IMR-90 (cell line): ENCODE data around the gene DACH1. TPM values are rescaled to one million over a fixed set of nuclear protein-coding genes. Genes with fewer than 3 reads are reported as not detected.

Experiments
- ATAC-seq: fragments of 200-7000 bp; cut with Tn5 transposase; 2 replicates; pipeline ENCODE4 v1.9.1; 2020; ENCODE audit warnings: low read depth, mild to moderate bottlenecking, moderate library complexity
- BruUV-seq: library from RNA; stranded (reverse); fragments of 400-500 nt; replicated peaks from 2 replicates; lab custom pipeline; 2021; lab: Mats Ljungman, UMichigan
- CTCF ChIA-PET: fragments of 300-600 bp; formaldehyde crosslinking; extraction: SDS; loops from one replicate; lab custom pipeline; 2021; ENCODE audit warnings: antibody characterized with exemption; lab: Yijun Ruan, JAX
- POLR2A ChIA-PET: fragments of 300-600 bp; sonication (Branson Sonifier 250); formaldehyde crosslinking; loops from one replicate; lab custom pipeline; 2022; ENCODE audit warnings: antibody characterized with exemption; ENCODE audit not compliant: unreplicated experiment; lab: Charles Lee
- DNase-seq: peaks from one replicate; pipeline ENCODE4 v3.0.0; 2013
- H2AFZ ChIP-seq: replicated peaks from 2 replicates; pipeline ENCODE3; 2013; ENCODE audit warnings: low read length, mild to moderate bottlenecking; ENCODE audit not compliant: poor library complexity
- H2AK5ac ChIP-seq: 2 replicates; pipeline ENCODE4 v1.6.1; 2013; ENCODE audit warnings: low read depth, low read length, inconsistent platforms
- H2AK9ac ChIP-seq: replicated peaks from 2 replicates; pipeline ENCODE3; 2013; ENCODE audit warnings: mild to moderate bottlenecking, low read depth, low read length, moderate library complexity; ENCODE audit not compliant: poor library complexity
- H2BK120ac ChIP-seq: 2 replicates; pipeline ENCODE4 v1.6.1; 2013; ENCODE audit warnings: low read depth, low read length, inconsistent platforms
- H2BK15ac ChIP-seq: 3 replicates; pipeline ENCODE4 v1.6.1; 2013; ENCODE audit warnings: low read depth, low read length, inconsistent platforms
- H2BK20ac ChIP-seq: 2 replicates; pipeline ENCODE4 v1.6.1; 2013; ENCODE audit warnings: low read depth, mild to moderate bottlenecking, inconsistent platforms, low read length, moderate library complexity
- H2BK5ac ChIP-seq: 2 replicates; pipeline ENCODE4 v1.6.1; 2013; ENCODE audit warnings: mild to moderate bottlenecking, low read depth, low read length, inconsistent platforms; ENCODE audit not compliant: poor library complexity, severe bottlenecking
- H3K14ac ChIP-seq: replicated peaks from 2 replicates; pipeline ENCODE4 v1.6.1; 2013; ENCODE audit warnings: low read depth, low read length, inconsistent platforms
- H3K18ac ChIP-seq: 2 replicates; pipeline ENCODE4 v1.6.1; 2013; ENCODE audit warnings: low read depth, low read length, control low read depth
- H3K23ac ChIP-seq: 2 replicates; pipeline ENCODE4 v1.6.1; 2013; ENCODE audit warnings: low read depth, low read length, inconsistent platforms
- H3K27ac ChIP-seq: 2 replicates; pipeline ENCODE4 v1.5.1; 2013; ENCODE audit warnings: mild to moderate bottlenecking, control low read depth, low read length; ENCODE audit not compliant: insufficient read depth
- H3K27me3 ChIP-seq: 2 replicates; pipeline ENCODE4 v1.6.1; 2013; ENCODE audit warnings: low read length; ENCODE audit not compliant: control insufficient read depth, insufficient read depth
- H3K36me3 ChIP-seq: 2 replicates; pipeline ENCODE4 v1.6.1; 2013; ENCODE audit warnings: low read length, mixed read lengths; ENCODE audit not compliant: control insufficient read depth, insufficient read depth
- H3K4ac ChIP-seq: 2 replicates; pipeline ENCODE4 v1.6.1; 2013; ENCODE audit warnings: low read depth, low read length, inconsistent platforms
- H3K4me1 ChIP-seq: 2 replicates; pipeline ENCODE4 v1.6.1; 2013; ENCODE audit warnings: low read length, mixed read lengths; ENCODE audit not compliant: control insufficient read depth, insufficient read depth
- H3K4me2 ChIP-seq: 2 replicates; pipeline ENCODE4 v1.6.1; 2013; ENCODE audit warnings: low read depth, mild to moderate bottlenecking, control low read depth, low read length, moderate library complexity
- H3K4me3 ChIP-seq: 2 replicates; pipeline ENCODE4 v1.5.1; 2013; ENCODE audit warnings: low read depth, mild to moderate bottlenecking, control low read depth, low read length, moderate library complexity; ENCODE audit not compliant: insufficient read depth
- H3K56ac ChIP-seq: 2 replicates; pipeline ENCODE4 v1.6.1; 2013; ENCODE audit warnings: low read length, inconsistent platforms; ENCODE audit not compliant: insufficient read depth; ENCODE audit errors: extremely low read depth
- H3K79me1 ChIP-seq, 2 experiments: 2 replicates each; pipeline ENCODE4 v1.6.1; 2013; ENCODE audit warnings: low read length in 2 of 2, inconsistent platforms in 1 of 2, low read depth in 1 of 2
- H3K9ac ChIP-seq: 2 replicates; pipeline ENCODE4 v1.6.1; 2013; ENCODE audit warnings: low read depth, low read length, control low read depth
- H3K9me1 ChIP-seq: 2 replicates; pipeline ENCODE4 v1.6.1; 2013; ENCODE audit warnings: low read length, inconsistent platforms; ENCODE audit not compliant: insufficient read depth
- H3K9me3 ChIP-seq: 2 replicates; pipeline ENCODE4 v1.6.1; 2013; ENCODE audit warnings: low read length; ENCODE audit not compliant: control insufficient read depth, insufficient read depth
- H4K20me1 ChIP-seq: 2 replicates; pipeline ENCODE4 v1.6.1; 2013; ENCODE audit warnings: low read length, inconsistent platforms; ENCODE audit not compliant: insufficient read depth
- H4K5ac ChIP-seq: 2 replicates; pipeline ENCODE4 v1.6.1; 2013; ENCODE audit warnings: mild to moderate bottlenecking, low read depth, low read length, control low read depth
- H4K8ac ChIP-seq, 2 experiments: 2 replicates each; pipeline ENCODE4 v1.6.1; 2013; ENCODE audit warnings: low read depth in 2 of 2, low read length in 2 of 2, control low read depth in 1 of 2, inconsistent platforms in 1 of 2
- H4K91ac ChIP-seq: 2 replicates; pipeline ENCODE4 v1.6.1; 2013; ENCODE audit warnings: low read depth, low read length, inconsistent platforms; ENCODE audit not compliant: insufficient read depth
- BHLHE40 ChIP-seq: fragments of 150-350 bp; IDR thresholded peaks from 2 replicates; pipeline ENCODE4 v1.6.1; 2016; ENCODE audit warnings: mild to moderate bottlenecking, low read depth, low read length
- CEBPB ChIP-seq: IDR thresholded peaks from 2 replicates; pipeline ENCODE4 v1.6.1; 2012; ENCODE audit warnings: low read depth, low read length, improper control_type of control experiment
- CHD1 ChIP-seq: IDR thresholded peaks from 2 replicates; pipeline ENCODE4 v1.6.1; 2012; ENCODE audit warnings: low read depth, low read length, improper control_type of control experiment
- FOS ChIP-seq: fragments of 150-350 bp; IDR thresholded peaks from 2 replicates; pipeline ENCODE4 v1.6.1; 2016; ENCODE audit warnings: low read depth, low read length
- MAFK ChIP-seq: IDR thresholded peaks from 2 replicates; pipeline ENCODE4 v1.6.1; 2012; ENCODE audit warnings: low read depth, low read length, improper control_type of control experiment
- MAZ ChIP-seq: IDR thresholded peaks from 2 replicates; pipeline ENCODE4 v1.6.1; 2012; ENCODE audit warnings: low read depth, mild to moderate bottlenecking, low read length, improper control_type of control experiment, moderate library complexity, borderline replicate concordance
- MXI1 ChIP-seq: IDR thresholded peaks from 2 replicates; pipeline ENCODE4 v1.6.1; 2012; ENCODE audit warnings: low read depth, mild to moderate bottlenecking, low read length, moderate library complexity, borderline replicate concordance
- NFE2L2 ChIP-seq: fragments of 150-350 bp; IDR thresholded peaks from 2 replicates; pipeline ENCODE4 v1.6.1; 2016; ENCODE audit warnings: low read depth, mild to moderate bottlenecking, low read length
- POLR2A ChIP-seq: IDR thresholded peaks from 2 replicates; pipeline ENCODE4 v1.6.1; 2012; ENCODE audit warnings: mild to moderate bottlenecking, low read depth, low read length
- RAD21 ChIP-seq: IDR thresholded peaks from 2 replicates; pipeline ENCODE4 v1.6.1; 2012; ENCODE audit warnings: low read length, improper control_type of control experiment
- RCOR1 ChIP-seq: IDR thresholded peaks from 2 replicates; pipeline ENCODE4 v1.6.1; 2012; ENCODE audit warnings: mild to moderate bottlenecking, low read length, improper control_type of control experiment; ENCODE audit not compliant: insufficient replicate concordance
- RFX5 ChIP-seq: IDR thresholded peaks from 2 replicates; pipeline ENCODE4 v1.8.0; 2012; ENCODE audit warnings: low read depth, mild to moderate bottlenecking, low read length, moderate library complexity
- SMC3 ChIP-seq: fragments of 150-350 bp; IDR thresholded peaks from 2 replicates; pipeline ENCODE4 v1.6.1; 2016; ENCODE audit warnings: low read depth, mild to moderate bottlenecking, antibody characterized with exemption, low read length, moderate library complexity
- USF2 ChIP-seq: fragments of 150-350 bp; IDR thresholded peaks from 2 replicates; pipeline ENCODE4 v1.6.1; 2017; ENCODE audit warnings: mild to moderate bottlenecking, antibody characterized with exemption, low read length, low read depth
- WGBS, 2 experiments: methylation state at CpG; one replicate each; pipeline versions ENCODE4 v1.1.5 to v1.1.7; 2013; ENCODE audit warnings: missing lambda C conversion rate in 2 of 2; ENCODE audit not compliant: insufficient read length in 1 of 2; ENCODE audit errors: extremely low coverage in 2 of 2; 5-methylcytosine and 5-hydroxymethylcytosine counted together
- dilution Hi-C: fragments of 300-500 bp; cut with HindIII; formaldehyde crosslinking; loops from one replicate; pipeline ENCODE4 v1.14.3; 2018; ENCODE audit warnings: low sequenced_read_pairs; ENCODE audit not compliant: unreplicated experiment
- in situ Hi-C: fragments of 300-500 bp; cut with MboI; formaldehyde crosslinking; loops from 3 replicates; pipeline ENCODE4 v1.14.3; 2019; ENCODE audit warnings: low sequenced_read_pairs, inconsistent platforms, mixed read lengths
- intact Hi-C: fragments of 100-400 bp; cut with micrococcal nuclease; formaldehyde crosslinking; loops from 2 replicates; pipeline ENCODE4 v1.10.0; 2022
- polyA plus RNA-seq, 3 experiments: library from polyadenylated mRNA; depleted of rRNA; stranded (reverse); fragments of >200 nt; gene quantifications; 2 replicates each; pipeline ENCODE4 v1.2.3, GENCODE V29; 2012; ENCODE audit warnings: low replicate concordance in 1 of 3
- total RNA-seq: library from RNA; depleted of rRNA; stranded (reverse); fragments of >200 nt; gene quantifications from 2 replicates; pipeline ENCODE4 v1.2.3, GENCODE V29; 2012
- TF ChIP-seq, protein P1 (sequence below): fragments of 150-350 bp; IDR thresholded peaks from 2 replicates; pipeline ENCODE4 v1.6.1; 2016; ENCODE audit warnings: low read depth, mild to moderate bottlenecking, low read length, moderate library complexity, borderline replicate concordance
- TF ChIP-seq, protein P2 (sequence below): conservative IDR thresholded peaks from 2 replicates; pipeline ENCODE4 v1.5.1; 2012; ENCODE audit warnings: mild to moderate bottlenecking, low read depth, low read length, improper control_type of control experiment

DACH1 gene
- total and polyA plus RNA-seq, 2 of the 4 experiments (the other 2 are of a cell fraction) = not detected

- H3K14ac ChIP-seq = no peak overlapping the region
- DNase-seq (no peak), ATAC-seq (no peak)
- WGBS, 2 experiments = no CpG with 5 or more reads among the region's 1 CpG
- no peak overlapping the region for H3K18ac ChIP-seq
- no peak overlapping the region for H4K5ac ChIP-seq
- H2BK120ac ChIP-seq = no peak overlapping the region
- TF ChIP-seq RCOR1 = no peak
- no peak for TF ChIP-seq MAZ
- TF ChIP-seq MAFK = no peak
- no peak for TF ChIP-seq NFE2L2
- no peak for TF ChIP-seq SMC3
- TF ChIP-seq CHD1 = no peak
- TF ChIP-seq, protein P1, sequence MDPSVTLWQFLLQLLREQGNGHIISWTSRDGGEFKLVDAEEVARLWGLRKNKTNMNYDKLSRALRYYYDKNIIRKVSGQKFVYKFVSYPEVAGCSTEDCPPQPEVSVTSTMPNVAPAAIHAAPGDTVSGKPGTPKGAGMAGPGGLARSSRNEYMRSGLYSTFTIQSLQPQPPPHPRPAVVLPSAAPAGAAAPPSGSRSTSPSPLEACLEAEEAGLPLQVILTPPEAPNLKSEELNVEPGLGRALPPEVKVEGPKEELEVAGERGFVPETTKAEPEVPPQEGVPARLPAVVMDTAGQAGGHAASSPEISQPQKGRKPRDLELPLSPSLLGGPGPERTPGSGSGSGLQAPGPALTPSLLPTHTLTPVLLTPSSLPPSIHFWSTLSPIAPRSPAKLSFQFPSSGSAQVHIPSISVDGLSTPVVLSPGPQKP = no peak
- TF ChIP-seq, protein P2, sequence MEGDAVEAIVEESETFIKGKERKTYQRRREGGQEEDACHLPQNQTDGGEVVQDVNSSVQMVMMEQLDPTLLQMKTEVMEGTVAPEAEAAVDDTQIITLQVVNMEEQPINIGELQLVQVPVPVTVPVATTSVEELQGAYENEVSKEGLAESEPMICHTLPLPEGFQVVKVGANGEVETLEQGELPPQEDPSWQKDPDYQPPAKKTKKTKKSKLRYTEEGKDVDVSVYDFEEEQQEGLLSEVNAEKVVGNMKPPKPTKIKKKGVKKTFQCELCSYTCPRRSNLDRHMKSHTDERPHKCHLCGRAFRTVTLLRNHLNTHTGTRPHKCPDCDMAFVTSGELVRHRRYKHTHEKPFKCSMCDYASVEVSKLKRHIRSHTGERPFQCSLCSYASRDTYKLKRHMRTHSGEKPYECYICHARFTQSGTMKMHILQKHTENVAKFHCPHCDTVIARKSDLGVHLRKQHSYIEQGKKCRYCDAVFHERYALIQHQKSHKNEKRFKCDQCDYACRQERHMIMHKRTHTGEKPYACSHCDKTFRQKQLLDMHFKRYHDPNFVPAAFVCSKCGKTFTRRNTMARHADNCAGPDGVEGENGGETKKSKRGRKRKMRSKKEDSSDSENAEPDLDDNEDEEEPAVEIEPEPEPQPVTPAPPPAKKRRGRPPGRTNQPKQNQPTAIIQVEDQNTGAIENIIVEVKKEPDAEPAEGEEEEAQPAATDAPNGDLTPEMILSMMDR = no peak
- TF ChIP-seq POLR2A = no peak
- TF ChIP-seq USF2 = no peak
- TF ChIP-seq RFX5 = no peak
- no peak for TF ChIP-seq CEBPB
- TF ChIP-seq FOS = no peak
- no peak for TF ChIP-seq MXI1
- no peak for TF ChIP-seq BHLHE40
- no peak for TF ChIP-seq RAD21
- H4K20me1 ChIP-seq = no peaks in the 10 kb centered on the region
- no peaks in the 10 kb centered on the region for H3K27me3 ChIP-seq
- no peak overlapping the region for H3K4ac ChIP-seq
- H3K23ac ChIP-seq = no peak overlapping the region
- no peak overlapping the region for H2AFZ ChIP-seq
- POLR2A ChIA-PET = no interaction called here
- no peak overlapping the region for H3K4me3 ChIP-seq
- no peaks in the 10 kb centered on the region for H3K36me3 ChIP-seq
- H2BK20ac ChIP-seq = no peak overlapping the region
- intact Hi-C loops = no loop called here
- no peak overlapping the region for H3K56ac ChIP-seq
- H2BK5ac ChIP-seq = no peak overlapping the region
- H2AK5ac ChIP-seq = no peak overlapping the region
- H2BK15ac ChIP-seq = no peak overlapping the region
- H3K4me2 ChIP-seq = no peak overlapping the region
- H4K91ac ChIP-seq = no peak overlapping the region
- no peaks in the 10 kb centered on the region for H3K79me1 ChIP-seq
- dilution Hi-C loops = no loop called here
- no peak overlapping the region for H3K9ac ChIP-seq
- in situ Hi-C loops = no loop called here
- H4K8ac ChIP-seq = no peak overlapping the region
- no TSS peak for BruUV-seq
- no peaks in the 10 kb centered on the region for H3K9me3 ChIP-seq
- H3K9me1 ChIP-seq = no peaks in the 10 kb centered on the region
- H3K4me1 ChIP-seq = no peaks in the 10 kb centered on the region; the same call in 1 of the 2 replicates
- no peak overlapping the region for H3K27ac ChIP-seq
- CTCF ChIA-PET = no interaction called here
- no peak overlapping the region for H2AK9ac ChIP-seq
Observed at GRCh38 chr13:71491010-71491409, 376.0 kb downstream of the DACH1 start.
